GM13977 (cell line): ENCODE data around the gene PPP1R1A.
A peak's percentile ranks its signal among the peaks of the same experiment; 100 is the strongest.

Source experiments
- DNase-seq: peaks from one replicate; pipeline ENCODE4 v3.0.0; 2012; ENCODE audit warnings: low spot score
- CTCF ChIP-seq: IDR thresholded peaks from 2 replicates; pipeline ENCODE4 v1.5.1; 2012; ENCODE audit warnings: mild to moderate bottlenecking, control low read depth; ENCODE audit not compliant: insufficient read depth; ENCODE audit errors: extremely low read depth, missing control alignments
- in situ Hi-C: fragments of 300-500 bp; cut with MboI; formaldehyde crosslinking; loops from one replicate; pipeline ENCODE4 v1.12.0; 2022; ENCODE audit warnings: low sequenced_read_pairs, low pct_unique_long_range_greater_than_20kb, mixed read lengths, inconsistent platforms; ENCODE audit not compliant: unreplicated experiment

Gene PPP1R1A

GRCh38 chr12:54562750-54563356, 25.6 kb downstream of the PPP1R1A start:
- no peak for DNase-seq
- in situ Hi-C loops: no loop called here
- TF ChIP-seq CTCF: no peak

GRCh38 chr12:54561164-54561563, 27.3 kb downstream of the PPP1R1A start:
- in situ Hi-C loops: no loop called here
- no peak for TF ChIP-seq CTCF
- no peak for DNase-seq

- in situ Hi-C loops: no loop called here
- peak; percentile 92 for DNase-seq
These were observed 28.0 kb downstream of the PPP1R1A start for GRCh38 chr12:54560374-54560858.

GRCh38 chr12:54558759-54559158, 29.7 kb downstream of the PPP1R1A start:
- in situ Hi-C loops: no loop called here
- no peak for TF ChIP-seq CTCF
- no peak for DNase-seq

More at GRCh38 chr12:54560374-54560858, 28.0 kb downstream of the PPP1R1A start:
- no peak for TF ChIP-seq CTCF

- in situ Hi-C loops: no loop called here
- no peak for DNase-seq
- no peak for TF ChIP-seq CTCF
These were observed 30.1 kb downstream of the PPP1R1A start for GRCh38 chr12:54558311-54558710.

GRCh38 chr12:54555670-54556257, 32.7 kb downstream of the PPP1R1A start:
- no peak for TF ChIP-seq CTCF
- no peak for DNase-seq
- in situ Hi-C loops: no loop called here
